ENCODE data around the gene RUVBL2.

DNA sequence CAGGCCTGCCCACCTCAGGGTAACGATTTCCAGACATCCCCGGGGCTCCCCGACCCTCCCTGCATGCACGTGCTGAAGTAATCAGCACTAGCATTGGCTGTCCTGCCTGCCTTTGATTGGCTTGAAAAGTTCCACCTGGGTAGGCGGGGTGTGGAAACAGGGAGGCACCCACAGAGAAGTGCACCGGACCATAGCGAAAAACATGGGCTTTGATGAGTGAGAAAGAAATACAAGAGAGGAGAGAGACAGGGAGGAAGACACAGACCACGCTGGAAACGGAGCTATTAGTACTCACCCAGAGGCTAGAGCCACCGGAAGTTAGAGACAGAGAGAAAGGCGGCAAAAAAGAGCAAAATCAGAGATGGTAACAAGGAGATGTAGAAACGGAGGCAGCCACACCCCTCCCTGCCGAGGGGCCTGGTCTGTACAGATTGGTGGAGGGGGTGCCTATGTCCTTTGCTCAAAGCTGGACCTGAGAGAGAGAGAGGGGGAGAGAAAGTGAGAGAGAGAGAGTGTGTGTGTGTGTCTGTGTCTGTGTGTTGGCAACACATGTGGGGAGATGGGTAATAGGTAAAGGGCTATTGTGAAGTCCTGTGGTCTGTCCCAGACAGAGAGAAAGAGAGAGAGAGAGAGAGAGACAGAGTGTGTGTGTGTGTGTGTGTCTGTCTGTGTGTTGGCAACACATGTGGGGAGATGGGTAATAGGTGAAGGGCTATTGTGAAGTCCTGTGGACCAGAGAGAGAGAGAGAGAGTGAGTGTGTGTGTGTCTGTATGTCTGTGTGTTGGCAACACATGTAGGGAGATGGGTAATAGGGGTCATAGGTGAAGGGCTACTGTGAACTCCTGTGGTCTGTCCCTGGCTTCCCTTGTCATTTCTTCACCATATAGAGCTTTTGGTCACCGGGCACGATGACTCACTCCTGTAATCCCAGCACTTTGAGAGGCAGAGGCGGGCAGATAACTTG, 27.5 kb downstream of the RUVBL2 start:
- TF ChIP-seq, protein P1, sequence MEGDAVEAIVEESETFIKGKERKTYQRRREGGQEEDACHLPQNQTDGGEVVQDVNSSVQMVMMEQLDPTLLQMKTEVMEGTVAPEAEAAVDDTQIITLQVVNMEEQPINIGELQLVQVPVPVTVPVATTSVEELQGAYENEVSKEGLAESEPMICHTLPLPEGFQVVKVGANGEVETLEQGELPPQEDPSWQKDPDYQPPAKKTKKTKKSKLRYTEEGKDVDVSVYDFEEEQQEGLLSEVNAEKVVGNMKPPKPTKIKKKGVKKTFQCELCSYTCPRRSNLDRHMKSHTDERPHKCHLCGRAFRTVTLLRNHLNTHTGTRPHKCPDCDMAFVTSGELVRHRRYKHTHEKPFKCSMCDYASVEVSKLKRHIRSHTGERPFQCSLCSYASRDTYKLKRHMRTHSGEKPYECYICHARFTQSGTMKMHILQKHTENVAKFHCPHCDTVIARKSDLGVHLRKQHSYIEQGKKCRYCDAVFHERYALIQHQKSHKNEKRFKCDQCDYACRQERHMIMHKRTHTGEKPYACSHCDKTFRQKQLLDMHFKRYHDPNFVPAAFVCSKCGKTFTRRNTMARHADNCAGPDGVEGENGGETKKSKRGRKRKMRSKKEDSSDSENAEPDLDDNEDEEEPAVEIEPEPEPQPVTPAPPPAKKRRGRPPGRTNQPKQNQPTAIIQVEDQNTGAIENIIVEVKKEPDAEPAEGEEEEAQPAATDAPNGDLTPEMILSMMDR (IDR thresholded peaks at IDR 0.05) = no peak
- TF ChIP-seq POLR2A (IDR thresholded peaks at IDR 0.05) = no peak
- TF ChIP-seq POLR2AphosphoS5 (IDR thresholded peaks at IDR 0.05) = no peak

All from prostate gland (tissue), 2 donors.